Erythroblast (primary cell): ENCODE measurements around the gene SUN2.

ENCODE experiments used
- GATA1 ChIP-seq: IDR thresholded peaks from 2 replicates; pipeline ENCODE4 v1.6.1; 2011; ENCODE audit warnings: low read depth, mild to moderate bottlenecking, control low read depth, low read length, moderate library complexity
- POLR2A ChIP-seq: IDR thresholded peaks from 2 replicates; pipeline ENCODE4 v1.6.1; 2011; ENCODE audit warnings: mild to moderate bottlenecking, low read length

- TF ChIP-seq POLR2A (no peak), GATA1 (no peak)
Measured at GRCh38 chr22:38724926-38725571, 30.7 kb downstream of the SUN2 start.
